ENCODE data around the gene CSNK2A1.

The CSNK2A1 gene

DNA sequence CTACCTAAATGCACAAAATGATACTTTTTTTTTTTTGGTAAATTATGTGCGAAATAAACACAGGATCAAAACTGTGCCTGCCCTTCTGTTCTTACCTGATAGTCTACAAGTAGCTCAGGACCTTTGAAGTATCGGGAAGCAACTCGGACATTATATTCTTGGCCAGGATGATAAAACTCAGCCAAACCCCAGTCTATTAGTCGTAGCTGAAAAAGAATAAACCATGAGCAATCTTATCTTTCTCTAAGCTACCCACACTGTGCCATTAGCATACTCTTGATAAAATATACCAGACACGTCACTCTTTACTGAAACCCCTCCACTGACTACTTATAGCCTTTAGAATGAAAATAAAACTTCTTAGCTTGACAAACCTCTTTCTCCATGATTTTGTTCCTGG is 51.4 kb downstream of the CSNK2A1 start:
- DNase-seq (ENCODE audit: low spot score), result no peak
- no CpG with 5 or more reads among the region's 5 CpGs for WGBS, 2 donors (ENCODE audit: extremely low coverage in 2 of 2, insufficient read length in 2 of 2, insufficient replicate concordance in 1 of 2)
- H3K18ac ChIP-seq (ENCODE audit: low read length), result no peak overlapping the region
- no peak overlapping the region for H3K14ac ChIP-seq (ENCODE audit: low read length)
- H4K91ac ChIP-seq (ENCODE audit: low read depth, low read length, poor library complexity), result no peak overlapping the region
- H3K27me3 ChIP-seq (ENCODE audit: control insufficient read depth in 3 of 3, insufficient read depth in 3 of 3, low read depth in 1 of 3, low read length in 3 of 3), result no peaks in the 10 kb centered on the region
- H2BK5ac ChIP-seq (ENCODE audit: low read length), result no peak overlapping the region
- H3K4ac ChIP-seq (ENCODE audit: low read length), result no peak overlapping the region
- H2BK120ac ChIP-seq (ENCODE audit: low read depth, low read length), result no peak overlapping the region
- no peak overlapping the region for H3K23ac ChIP-seq (ENCODE audit: low read depth, low read length, poor library complexity)
- H3K36me3 ChIP-seq (replicated peaks in 1 of 2; ENCODE audit: control insufficient read depth in 2 of 2, insufficient read depth in 2 of 2, low read length in 2 of 2), result peaks cover 41 to 97% of the 10 kb centered on the region in 2 donors
- H3K4me2 ChIP-seq (ENCODE audit: insufficient read depth, low read length, poor library complexity, severe bottlenecking), result no peak overlapping the region
- no peaks in the 10 kb centered on the region for H3K79me1 ChIP-seq (ENCODE audit: low read depth, low read length)
- H2BK15ac ChIP-seq (ENCODE audit: low read length), result no peak overlapping the region
- no peaks in the 10 kb centered on the region for H3K4me1 ChIP-seq (ENCODE audit: control insufficient read depth in 2 of 2, insufficient read depth in 1 of 2, low read depth in 1 of 2, low read length in 2 of 2)
- H2BK12ac ChIP-seq (ENCODE audit: low read length), result no peak overlapping the region
- H2AK5ac ChIP-seq (ENCODE audit: low read depth, low read length), result no peak overlapping the region
- H3K9me3 ChIP-seq (replicated peaks in 1 of 2; ENCODE audit: control insufficient read depth in 2 of 2, insufficient read depth in 1 of 2, low read depth in 1 of 2, low read length in 2 of 2), result no peaks in the 10 kb centered on the region
- H3K9ac ChIP-seq (ENCODE audit: low read depth, low read length, poor library complexity), result no peak overlapping the region
- H3K27ac ChIP-seq (replicated peaks; ENCODE audit: low read length), result no peak overlapping the region
- H4K8ac ChIP-seq (ENCODE audit: low read depth, low read length), result no peak overlapping the region
- no peak overlapping the region for H3K4me3 ChIP-seq (ENCODE audit: low read length in 2 of 2)
- H2AFZ ChIP-seq (ENCODE audit: low read length), result no peak overlapping the region

DNA sequence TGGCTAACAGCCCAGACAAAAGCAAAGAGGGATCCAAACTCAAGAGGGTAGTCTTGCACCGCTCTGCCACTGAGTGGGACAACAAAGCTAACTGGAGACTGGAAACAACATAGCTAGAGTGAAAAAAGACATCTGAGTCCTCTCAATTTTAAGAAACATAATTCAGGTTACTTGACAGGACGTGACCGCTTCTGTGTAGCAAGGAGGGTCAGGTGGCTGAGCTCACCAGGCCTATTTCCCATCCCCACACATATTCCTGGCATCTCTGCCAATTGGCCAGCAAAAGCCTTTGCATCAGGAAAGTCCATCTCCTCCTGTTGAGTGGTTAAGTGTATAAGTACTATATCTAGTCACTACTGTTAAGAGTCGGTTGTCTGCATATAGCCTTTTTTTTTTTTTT is 55.9 kb downstream of the CSNK2A1 start:
- H2BK15ac ChIP-seq (ENCODE audit: low read length), result no peak overlapping the region
- H3K36me3 ChIP-seq (replicated peaks in 1 of 2; ENCODE audit: control insufficient read depth in 2 of 2, insufficient read depth in 2 of 2, low read length in 2 of 2), result peaks cover 39 to 97% of the 10 kb centered on the region in 2 donors
- no peaks in the 10 kb centered on the region for H3K79me1 ChIP-seq (ENCODE audit: low read depth, low read length)
- no peak overlapping the region for H2BK12ac ChIP-seq (ENCODE audit: low read length)
- H2BK120ac ChIP-seq (ENCODE audit: low read depth, low read length), result no peak overlapping the region
- no peaks in the 10 kb centered on the region for H3K4me1 ChIP-seq (ENCODE audit: control insufficient read depth in 2 of 2, insufficient read depth in 1 of 2, low read depth in 1 of 2, low read length in 2 of 2)
- H3K9me3 ChIP-seq (replicated peaks in 1 of 2; ENCODE audit: control insufficient read depth in 2 of 2, insufficient read depth in 1 of 2, low read depth in 1 of 2, low read length in 2 of 2), result no peaks in the 10 kb centered on the region
- no peak overlapping the region for H2BK5ac ChIP-seq (ENCODE audit: low read length)
- no peak overlapping the region for H3K4me2 ChIP-seq (ENCODE audit: insufficient read depth, low read length, poor library complexity, severe bottlenecking)
- no peak overlapping the region for H4K91ac ChIP-seq (ENCODE audit: low read depth, low read length, poor library complexity)
- H2AK5ac ChIP-seq (ENCODE audit: low read depth, low read length), result no peak overlapping the region
- no peak overlapping the region for H3K14ac ChIP-seq (ENCODE audit: low read length)
- no peak overlapping the region for H4K8ac ChIP-seq (ENCODE audit: low read depth, low read length)
- H3K9ac ChIP-seq (ENCODE audit: low read depth, low read length, poor library complexity), result no peak overlapping the region
- H3K23ac ChIP-seq (ENCODE audit: low read depth, low read length, poor library complexity), result no peak overlapping the region
- H3K27me3 ChIP-seq (ENCODE audit: control insufficient read depth in 3 of 3, insufficient read depth in 3 of 3, low read depth in 1 of 3, low read length in 3 of 3), result no peaks in the 10 kb centered on the region
- no peak overlapping the region for H2AFZ ChIP-seq (ENCODE audit: low read length)
- WGBS, 2 donors (ENCODE audit: extremely low coverage in 2 of 2, insufficient read length in 2 of 2, insufficient replicate concordance in 1 of 2), result no CpG with 5 or more reads among the region's 4 CpGs
- H3K27ac ChIP-seq (replicated peaks; ENCODE audit: low read length), result no peak overlapping the region
- no peak overlapping the region for H3K4me3 ChIP-seq (ENCODE audit: low read length in 2 of 2)
- no peak overlapping the region for H3K4ac ChIP-seq (ENCODE audit: low read length)
- no peak for DNase-seq (ENCODE audit: low spot score)
- H3K18ac ChIP-seq (ENCODE audit: low read length), result no peak overlapping the region

DNA sequence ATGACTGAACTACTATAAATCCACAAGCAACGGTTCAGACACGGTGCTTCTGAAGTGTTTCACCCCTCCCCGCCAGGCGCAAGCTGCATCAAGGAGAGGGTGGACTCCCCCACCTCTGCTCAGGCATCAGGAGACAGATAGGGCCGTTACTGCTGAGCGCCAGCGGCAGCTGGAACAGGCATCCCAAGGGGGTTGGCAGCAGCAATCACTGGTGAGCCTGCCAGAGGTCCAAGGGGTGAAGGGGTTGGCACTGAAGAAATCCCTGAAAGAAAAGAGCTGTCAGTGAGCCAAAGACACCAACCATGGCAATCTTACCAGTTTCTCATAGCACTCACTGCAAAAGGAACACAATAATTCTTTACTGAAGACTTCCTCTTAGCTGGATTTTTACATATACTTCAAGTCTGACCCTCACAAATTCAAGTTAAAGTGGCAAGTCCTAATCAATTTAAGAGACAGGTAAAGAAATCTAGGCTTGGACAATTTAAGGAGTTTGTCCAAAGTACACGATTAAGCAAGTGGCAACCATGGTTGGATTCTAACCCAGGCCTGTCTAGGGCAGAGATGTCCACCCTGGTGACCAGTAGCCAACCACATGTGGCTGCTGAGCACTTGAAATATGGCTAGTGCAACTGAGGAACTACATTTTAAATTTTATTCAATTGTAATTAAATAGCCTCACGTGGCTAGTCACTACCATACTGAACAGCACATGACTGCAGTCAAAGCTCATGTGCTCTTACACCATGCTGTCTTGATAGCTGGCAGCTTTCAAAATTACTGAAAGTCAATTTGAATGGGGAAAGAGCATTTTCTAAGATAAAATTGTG is 59.6 kb downstream of the CSNK2A1 start:
- no peaks in the 10 kb centered on the region for H3K79me1 ChIP-seq (ENCODE audit: low read depth, low read length)
- H2AK5ac ChIP-seq (ENCODE audit: low read depth, low read length), result no peak overlapping the region
- H3K4ac ChIP-seq (ENCODE audit: low read length), result no peak overlapping the region
- H2BK15ac ChIP-seq (ENCODE audit: low read length), result no peak overlapping the region
- WGBS, 2 donors (ENCODE audit: extremely low coverage in 2 of 2, insufficient read length in 2 of 2, insufficient replicate concordance in 1 of 2), result no CpG with 5 or more reads among the region's 9 CpGs
- H4K91ac ChIP-seq (ENCODE audit: low read depth, low read length, poor library complexity), result no peak overlapping the region
- H2AFZ ChIP-seq (ENCODE audit: low read length), result no peak overlapping the region
- H3K9ac ChIP-seq (ENCODE audit: low read depth, low read length, poor library complexity), result peak overlapping the region; percentile 65
- H3K14ac ChIP-seq (ENCODE audit: low read length), result no peak overlapping the region
- no peak overlapping the region for H4K8ac ChIP-seq (ENCODE audit: low read depth, low read length)
- DNase-seq (ENCODE audit: low spot score), result no peak
- H2BK120ac ChIP-seq (ENCODE audit: low read depth, low read length), result no peak overlapping the region
- H3K9me3 ChIP-seq (replicated peaks in 1 of 2; ENCODE audit: control insufficient read depth in 2 of 2, insufficient read depth in 1 of 2, low read depth in 1 of 2, low read length in 2 of 2), result no peaks in the 10 kb centered on the region
- no peak overlapping the region for H3K4me2 ChIP-seq (ENCODE audit: insufficient read depth, low read length, poor library complexity, severe bottlenecking)
- H3K18ac ChIP-seq (ENCODE audit: low read length), result no peak overlapping the region
- no peaks in the 10 kb centered on the region for H3K4me1 ChIP-seq (ENCODE audit: control insufficient read depth in 2 of 2, insufficient read depth in 1 of 2, low read depth in 1 of 2, low read length in 2 of 2)
- H2BK5ac ChIP-seq (ENCODE audit: low read length), result no peak overlapping the region
- H3K27ac ChIP-seq (replicated peaks; ENCODE audit: low read length), result no peak overlapping the region
- peaks cover 45 to 97% of the 10 kb centered on the region in 2 donors for H3K36me3 ChIP-seq (replicated peaks in 1 of 2; ENCODE audit: control insufficient read depth in 2 of 2, insufficient read depth in 2 of 2, low read length in 2 of 2)
- no peak overlapping the region for H2BK12ac ChIP-seq (ENCODE audit: low read length)
- no peak overlapping the region for H3K23ac ChIP-seq (ENCODE audit: low read depth, low read length, poor library complexity)
- no peaks in the 10 kb centered on the region for H3K27me3 ChIP-seq (ENCODE audit: control insufficient read depth in 3 of 3, insufficient read depth in 3 of 3, low read depth in 1 of 3, low read length in 3 of 3)
- no peak overlapping the region for H3K4me3 ChIP-seq (ENCODE audit: low read length in 2 of 2)

DNA sequence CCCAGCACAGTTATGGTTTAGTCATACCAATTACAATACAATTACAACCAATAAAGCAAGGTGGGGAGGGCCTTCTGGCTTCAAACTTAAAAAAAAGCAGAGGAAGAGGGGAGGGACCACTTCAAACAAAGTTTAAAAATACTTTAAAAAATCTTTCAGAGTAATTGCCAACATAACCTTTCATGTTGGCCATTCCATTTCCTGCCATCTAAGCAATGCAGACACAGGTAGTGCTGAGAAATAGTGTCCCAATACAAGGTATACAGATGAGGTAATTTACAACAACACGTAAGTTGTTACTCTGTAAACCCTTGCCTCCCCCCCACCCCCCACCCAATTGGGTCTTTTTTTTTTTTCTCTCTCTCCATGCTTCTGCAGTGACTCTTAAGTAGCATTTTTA is 62.4 kb downstream of the CSNK2A1 start:
- Histone ChIP-seq H3K4ac (ENCODE audit: low read length) (no peak overlapping the region), H3K14ac (ENCODE audit: low read length) (no peak overlapping the region), H3K9ac (ENCODE audit: low read depth, low read length, poor library complexity) (no peak overlapping the region), H2AK5ac (ENCODE audit: low read depth, low read length) (no peak overlapping the region), H3K18ac (ENCODE audit: low read length) (no peak overlapping the region), H3K9me3 (replicated peaks in 1 of 2; ENCODE audit: control insufficient read depth in 2 of 2, insufficient read depth in 1 of 2, low read depth in 1 of 2, low read length in 2 of 2) (no peaks in the 10 kb centered on the region), H3K27me3 (ENCODE audit: control insufficient read depth in 3 of 3, insufficient read depth in 3 of 3, low read depth in 1 of 3, low read length in 3 of 3) (no peaks in the 10 kb centered on the region), H2BK15ac (ENCODE audit: low read length) (no peak overlapping the region), H2BK5ac (ENCODE audit: low read length) (no peak overlapping the region), H4K91ac (ENCODE audit: low read depth, low read length, poor library complexity) (no peak overlapping the region), H3K36me3 (replicated peaks in 1 of 2; ENCODE audit: control insufficient read depth in 2 of 2, insufficient read depth in 2 of 2, low read length in 2 of 2) (peaks cover 39 to 96% of the 10 kb centered on the region in 2 donors), H2BK120ac (ENCODE audit: low read depth, low read length) (no peak overlapping the region), H3K27ac (replicated peaks; ENCODE audit: low read length) (no peak overlapping the region), H3K4me2 (ENCODE audit: insufficient read depth, low read length, poor library complexity, severe bottlenecking) (no peak overlapping the region), H3K79me1 (ENCODE audit: low read depth, low read length) (no peaks in the 10 kb centered on the region), H2BK12ac (ENCODE audit: low read length) (no peak overlapping the region), H2AFZ (ENCODE audit: low read length) (no peak overlapping the region), H4K8ac (ENCODE audit: low read depth, low read length) (no peak overlapping the region), H3K4me3 (ENCODE audit: low read length in 2 of 2) (no peak overlapping the region), H3K23ac (ENCODE audit: low read depth, low read length, poor library complexity) (no peak overlapping the region), H3K4me1 (ENCODE audit: control insufficient read depth in 2 of 2, insufficient read depth in 1 of 2, low read depth in 1 of 2, low read length in 2 of 2) (no peaks in the 10 kb centered on the region)
- no CpG with 5 or more reads among the region's 1 CpG for WGBS, 2 donors (ENCODE audit: extremely low coverage in 2 of 2, insufficient read length in 2 of 2, insufficient replicate concordance in 1 of 2)
- no peak for DNase-seq (ENCODE audit: low spot score)

Data from neuronal stem cell (in vitro differentiated cells).